Uterus (tissue), 2 donors: ENCODE measurements around the gene SIM2.

ENCODE experiments used
- CTCF ChIP-seq, 4 experiments: fragments of 200-600 bp in 2 of 4; fragments of 450-650 bp in 2 of 4; sonication (generic) in 2 of 4; IDR thresholded peaks; one replicate each; pipeline ENCODE4 v1.5.1; 2016 to 2019; ENCODE audit warnings: antibody characterized with exemption in 4 of 4, mild to moderate bottlenecking in 2 of 4, moderate library complexity in 1 of 4
- POLR2A ChIP-seq, 2 donors: fragments of 450-650 bp; IDR thresholded peaks; one replicate each; pipeline ENCODE4 v1.6.1; 2016; ENCODE audit warnings: antibody characterized with exemption in 2 of 2, mild to moderate bottlenecking in 1 of 2, moderate library complexity in 1 of 2

GRCh38 chr21:36741506-36741905 is 42.6 kb downstream of the SIM2 start:
- TF ChIP-seq CTCF (IDR thresholded peaks at IDR 0.05), result no peak
- TF ChIP-seq POLR2A (IDR thresholded peaks at IDR 0.05), result no peak
